ENCODE results near the gene RAB24.

RAB24 gene

DNA sequence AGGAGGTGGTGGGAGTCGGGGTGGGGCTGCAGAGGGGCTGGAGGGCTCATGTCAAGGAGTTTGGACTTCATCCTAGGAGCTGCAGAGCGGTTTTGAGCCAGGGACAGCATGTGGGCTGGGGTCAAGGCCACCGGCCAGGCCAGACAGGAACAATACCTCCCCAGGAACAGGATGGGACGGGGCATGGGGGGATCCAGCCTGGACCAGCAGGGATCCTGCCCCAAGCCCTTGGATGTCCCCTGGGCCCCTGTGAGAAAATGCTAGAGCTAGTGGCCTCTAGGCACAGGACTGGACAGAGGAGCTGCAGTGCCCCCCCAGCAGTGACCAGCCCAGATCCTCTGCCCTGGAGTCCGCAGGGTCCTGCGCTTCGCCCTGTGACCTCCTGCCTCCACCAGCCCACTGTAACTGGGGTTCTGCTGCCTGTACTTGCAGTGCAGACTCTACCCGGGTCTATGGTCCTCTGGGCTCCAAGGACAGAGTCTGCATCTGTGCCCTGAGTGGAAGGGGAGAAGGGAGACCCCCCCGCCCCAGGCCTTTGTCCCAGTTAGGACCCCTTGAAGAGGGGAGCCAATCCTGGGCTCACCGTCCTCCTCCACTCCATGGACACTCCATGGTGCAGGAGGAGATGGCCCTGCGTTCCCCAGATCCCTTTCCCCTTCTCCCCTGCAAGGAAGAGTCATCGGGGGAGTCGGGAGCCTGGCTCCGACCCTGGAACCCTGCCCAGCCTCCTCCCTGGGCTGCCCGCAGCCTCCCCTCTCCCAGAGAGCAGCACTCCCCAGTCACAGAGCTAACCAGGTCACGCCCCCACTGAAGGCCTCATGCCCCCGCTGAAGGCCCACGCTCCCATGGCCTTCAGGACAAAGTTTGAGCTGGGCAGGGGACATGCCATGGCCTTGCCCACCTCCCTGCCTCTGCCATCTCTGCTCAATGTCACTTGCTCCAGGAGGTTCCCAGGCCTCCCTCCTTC, 11.1 kb upstream of the RAB24 start:
- TF ChIP-seq, protein P1, sequence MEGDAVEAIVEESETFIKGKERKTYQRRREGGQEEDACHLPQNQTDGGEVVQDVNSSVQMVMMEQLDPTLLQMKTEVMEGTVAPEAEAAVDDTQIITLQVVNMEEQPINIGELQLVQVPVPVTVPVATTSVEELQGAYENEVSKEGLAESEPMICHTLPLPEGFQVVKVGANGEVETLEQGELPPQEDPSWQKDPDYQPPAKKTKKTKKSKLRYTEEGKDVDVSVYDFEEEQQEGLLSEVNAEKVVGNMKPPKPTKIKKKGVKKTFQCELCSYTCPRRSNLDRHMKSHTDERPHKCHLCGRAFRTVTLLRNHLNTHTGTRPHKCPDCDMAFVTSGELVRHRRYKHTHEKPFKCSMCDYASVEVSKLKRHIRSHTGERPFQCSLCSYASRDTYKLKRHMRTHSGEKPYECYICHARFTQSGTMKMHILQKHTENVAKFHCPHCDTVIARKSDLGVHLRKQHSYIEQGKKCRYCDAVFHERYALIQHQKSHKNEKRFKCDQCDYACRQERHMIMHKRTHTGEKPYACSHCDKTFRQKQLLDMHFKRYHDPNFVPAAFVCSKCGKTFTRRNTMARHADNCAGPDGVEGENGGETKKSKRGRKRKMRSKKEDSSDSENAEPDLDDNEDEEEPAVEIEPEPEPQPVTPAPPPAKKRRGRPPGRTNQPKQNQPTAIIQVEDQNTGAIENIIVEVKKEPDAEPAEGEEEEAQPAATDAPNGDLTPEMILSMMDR (IDR thresholded peaks at IDR 0.05; ENCODE audit: insufficient read depth, missing control alignments), result no peak
- DNase-seq (ENCODE audit: insufficient read length, low spot score), result no peak
- no peak for FAIRE-seq

DNA sequence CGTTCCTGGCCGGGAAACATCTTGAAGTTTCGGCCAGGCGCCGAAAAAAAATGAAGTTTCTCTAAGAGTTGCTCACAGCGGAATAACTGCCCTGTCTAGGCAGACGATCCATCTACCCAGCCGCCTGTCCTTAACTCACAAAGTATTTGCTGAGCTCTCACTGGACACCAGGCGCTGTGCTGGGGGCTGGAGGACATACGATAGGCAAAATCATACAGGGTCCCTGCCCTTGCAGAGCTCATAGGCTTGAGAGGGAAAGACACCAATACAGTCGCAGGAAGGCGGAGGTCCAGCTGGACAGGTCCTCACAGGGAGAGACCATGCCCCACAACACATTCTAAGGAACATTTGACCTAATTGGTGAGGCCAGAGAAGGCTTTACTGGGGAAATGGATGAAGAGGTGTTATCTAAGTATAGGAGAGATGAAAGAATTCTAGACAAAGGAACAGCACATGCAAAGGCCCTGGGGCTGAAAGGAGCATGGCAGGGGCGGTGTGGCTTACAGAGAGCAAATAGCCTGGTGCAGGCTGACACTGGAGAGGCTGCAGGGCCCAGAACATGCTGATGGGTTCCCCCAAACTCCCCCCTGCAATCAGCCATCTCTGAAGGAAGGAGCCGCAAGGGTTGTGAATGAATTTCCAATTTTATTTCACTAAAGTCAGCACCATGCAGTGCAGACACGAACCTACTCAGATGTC, 10.2 kb upstream of the RAB24 start:
- no peak for DNase-seq (ENCODE audit: insufficient read length, low spot score)
- TF ChIP-seq, protein P1 (IDR thresholded peaks at IDR 0.05; ENCODE audit: insufficient read depth, missing control alignments), result no peak
- FAIRE-seq, result no peak

DNA sequence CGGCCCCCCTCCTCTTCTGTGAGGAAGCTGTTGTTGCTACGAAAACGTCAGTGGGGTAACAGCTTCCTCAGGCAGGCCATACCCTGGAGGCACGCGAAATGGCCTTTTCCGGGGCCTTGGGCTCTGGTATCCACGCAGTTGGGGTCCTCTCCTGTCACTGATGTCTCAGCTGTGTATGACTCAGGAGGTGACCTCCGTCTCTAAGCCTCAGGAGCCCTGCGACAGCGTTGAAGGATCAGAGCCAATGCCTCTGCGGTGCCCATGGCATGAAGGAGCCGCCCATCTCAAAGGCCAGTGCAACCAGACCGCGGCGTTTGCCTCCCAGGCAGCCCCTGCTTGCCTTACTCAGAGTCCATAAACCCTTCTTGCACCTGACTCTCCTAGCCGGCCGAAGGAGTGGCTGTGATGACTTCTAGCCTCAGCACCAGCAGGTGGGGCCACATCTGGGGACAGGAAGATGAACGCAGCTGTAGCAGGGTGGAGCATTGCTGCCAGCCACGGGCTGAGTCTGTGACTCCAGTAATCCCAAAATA, 9.2 kb upstream of the RAB24 start:
- TF ChIP-seq, protein P1 (IDR thresholded peaks at IDR 0.05; ENCODE audit: insufficient read depth, missing control alignments), result no peak
- DNase-seq (ENCODE audit: insufficient read length, low spot score), result no peak
- no peak for FAIRE-seq

DNA sequence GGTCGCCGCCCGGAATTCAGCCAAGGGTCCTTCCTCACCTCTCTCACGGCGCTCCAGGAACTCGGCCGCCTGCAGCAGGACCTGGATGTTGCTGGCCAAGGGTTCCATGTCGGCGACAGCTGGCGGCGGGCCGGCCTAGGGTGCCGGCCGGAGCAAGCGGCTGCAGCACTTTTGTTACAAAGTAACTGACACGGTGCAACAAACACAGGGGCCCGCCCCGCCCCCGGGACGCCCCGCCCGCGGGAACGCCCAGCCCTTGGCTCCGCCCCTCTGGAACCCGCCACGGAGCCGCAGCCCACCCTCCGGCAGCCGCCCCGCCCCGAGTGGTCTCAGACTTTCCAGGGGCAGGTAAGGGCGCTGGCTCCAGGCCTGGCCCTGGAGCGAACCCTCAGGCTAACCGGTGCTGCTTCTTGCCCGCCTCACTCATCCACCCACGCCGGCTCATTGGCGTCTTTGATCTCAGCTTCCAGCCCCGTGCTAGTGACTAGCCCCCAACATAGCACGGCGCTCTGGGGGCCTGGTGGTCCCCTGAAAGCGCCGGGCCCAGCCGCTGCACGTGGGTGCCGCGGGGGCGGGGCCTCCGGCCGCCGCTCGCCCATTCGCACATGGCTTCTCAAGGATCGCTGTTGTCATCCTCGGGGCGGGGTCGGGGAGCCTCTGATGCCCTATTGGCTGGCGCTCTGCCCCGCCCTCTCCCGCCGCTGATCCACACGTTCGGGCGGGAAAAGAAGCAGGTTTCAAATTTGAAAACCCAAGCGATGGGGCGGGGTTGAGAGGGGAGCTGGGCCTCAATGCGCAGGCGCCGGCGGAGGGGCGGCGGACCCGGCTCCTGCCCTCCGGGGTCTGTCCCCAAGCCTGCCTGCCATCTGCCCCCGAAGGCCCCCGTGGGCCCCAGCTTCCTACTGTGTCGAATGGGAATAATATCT, 8.5 kb upstream of the RAB24 start, which contains the start of gene MXD3:
Gene MXD3 (minus strand): TSS at position 176 of the 926 bp plus-strand sequence. CDS start 68 bp downstream, at position 108.
- FAIRE-seq (no peak), DNase-seq (ENCODE audit: insufficient read length, low spot score) (peak; percentile 91)
- TF ChIP-seq, protein P1 (IDR thresholded peaks at IDR 0.05; ENCODE audit: insufficient read depth, missing control alignments), result no peak

DNA sequence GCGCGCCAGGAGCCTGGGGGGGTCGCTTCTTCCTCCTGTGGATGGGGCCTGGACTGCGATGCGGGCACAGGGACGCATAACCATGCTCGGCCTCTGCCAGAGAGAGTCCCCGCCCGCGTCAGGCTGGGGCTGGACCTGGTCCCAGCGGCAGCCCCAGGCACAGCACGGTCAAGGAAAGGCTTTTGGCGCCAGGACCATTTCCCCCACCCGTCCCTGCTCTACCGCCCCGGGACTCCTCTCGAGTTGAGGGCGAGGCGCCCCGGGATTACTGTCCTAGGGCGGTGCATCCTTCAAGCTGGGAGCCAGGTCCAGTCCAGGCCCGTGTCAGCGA, 7.8 kb upstream of the RAB24 start:
- TF ChIP-seq, protein P1 (IDR thresholded peaks at IDR 0.05; ENCODE audit: insufficient read depth, missing control alignments), result no peak
- no peak for DNase-seq (ENCODE audit: insufficient read length, low spot score)
- FAIRE-seq, result no peak

DNA sequence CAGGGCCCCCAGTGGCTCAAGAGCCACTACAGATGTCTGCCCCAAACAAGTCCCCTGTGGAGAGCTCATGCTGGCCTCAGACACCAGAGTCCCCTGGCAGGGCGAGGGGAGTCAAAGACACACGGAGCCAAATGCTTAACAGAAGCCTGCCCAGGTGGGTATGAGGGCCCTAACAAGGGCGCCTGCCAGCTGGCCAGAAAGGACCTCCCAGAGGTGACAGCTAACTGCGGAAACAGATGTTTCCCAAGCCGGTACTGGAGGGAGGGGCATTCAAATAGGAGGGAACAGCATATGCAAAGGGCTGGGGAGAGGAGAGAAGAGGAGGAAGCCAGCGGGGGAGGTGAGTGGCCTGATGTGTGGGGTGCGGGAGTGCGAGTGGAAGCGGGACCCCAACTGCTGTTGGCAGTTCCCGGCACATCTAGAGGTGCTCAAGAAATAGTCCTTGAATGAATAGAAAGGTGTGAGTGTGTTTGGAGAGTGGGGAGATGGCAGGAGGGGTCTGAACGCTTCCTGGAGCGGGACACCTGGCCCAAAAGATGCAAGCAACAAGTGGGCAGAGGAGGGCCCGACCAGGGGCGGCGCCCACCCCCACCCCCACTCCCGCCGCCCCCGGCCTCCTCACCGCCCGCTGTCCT, 7.4 kb upstream of the RAB24 start:
- FAIRE-seq, result no peak
- DNase-seq (ENCODE audit: insufficient read length, low spot score), result no peak
- TF ChIP-seq, protein P1 (IDR thresholded peaks at IDR 0.05; ENCODE audit: insufficient read depth, missing control alignments), result no peak
